NCI-H146 treated with DMSO at 0.1 percent for 48 hours (cell line): ENCODE results near the gene DYNLRB2.

ENCODE experiments used
- DNase-seq: peaks from one replicate; lab custom pipeline; 2025; ENCODE audit not compliant: unreplicated experiment; lab: John Stamatoyannopoulos, UW

Gene DYNLRB2

GRCh38 chr16:80547145-80547544 is 6.4 kb downstream of the DYNLRB2 start:
- no peak for DNase-seq

- DNase-seq = no peak
These were observed 11.5 kb downstream of the DYNLRB2 start for GRCh38 chr16:80552277-80552676.

GRCh38 chr16:80554033-80554432 is 13.2 kb downstream of the DYNLRB2 start:
- no peak for DNase-seq

GRCh38 chr16:80556481-80556880 is 15.7 kb downstream of the DYNLRB2 start:
- no peak for DNase-seq

GRCh38 chr16:80557037-80557436 is 16.2 kb downstream of the DYNLRB2 start:
- no peak for DNase-seq

GRCh38 chr16:80559369-80559768 is 18.6 kb downstream of the DYNLRB2 start:
- no peak for DNase-seq

- no peak for DNase-seq
These were observed 22.3 kb downstream of the DYNLRB2 start for GRCh38 chr16:80563066-80563465.

- no peak for DNase-seq
These were observed 23.6 kb downstream of the DYNLRB2 start for GRCh38 chr16:80564394-80564793.

- no peak for DNase-seq
These were observed 28.8 kb downstream of the DYNLRB2 start for GRCh38 chr16:80569440-80570105.

- no peak for DNase-seq
These were observed 29.3 kb downstream of the DYNLRB2 start for GRCh38 chr16:80570106-80570478.

- no peak for DNase-seq
These were observed 32.9 kb downstream of the DYNLRB2 start for GRCh38 chr16:80573700-80574120.

GRCh38 chr16:80576343-80576912 is 35.6 kb downstream of the DYNLRB2 start:
- DNase-seq = no peak

GRCh38 chr16:80577485-80578280 is 36.9 kb downstream of the DYNLRB2 start:
- no peak for DNase-seq

- DNase-seq = no peak
These were observed 39.5 kb downstream of the DYNLRB2 start for GRCh38 chr16:80580109-80580832.

GRCh38 chr16:80583466-80583865 is 42.7 kb downstream of the DYNLRB2 start:
- no peak for DNase-seq

- DNase-seq = no peak
These were observed 45.0 kb downstream of the DYNLRB2 start for GRCh38 chr16:80585764-80586163.

GRCh38 chr16:80586476-80586875 is 45.7 kb downstream of the DYNLRB2 start:
- no peak for DNase-seq

GRCh38 chr16:80587071-80587470 is 46.3 kb downstream of the DYNLRB2 start:
- no peak for DNase-seq

GRCh38 chr16:80591071-80591915 is 50.5 kb downstream of the DYNLRB2 start:
- no peak for DNase-seq

- DNase-seq = no peak
These were observed 51.5 kb downstream of the DYNLRB2 start for GRCh38 chr16:80592273-80592672.

GRCh38 chr16:80594756-80595155 is 54.0 kb downstream of the DYNLRB2 start:
- no peak for DNase-seq
